Cerebellar cortex (tissue), 1 donor: ENCODE data around the gene ANO1.

Experiments used
- DNase-seq: peaks from one replicate; pipeline ENCODE4 v3.0.0-alpha.2; 2015; ENCODE audit warnings: low spot score

The ANO1 gene

GRCh38 chr11:70054004-70054403, 24.1 kb upstream of the ANO1 start:
- no peak for DNase-seq

- DNase-seq = no peak
Observed at GRCh38 chr11:70055444-70055843, 22.7 kb upstream of the ANO1 start.

GRCh38 chr11:70057080-70057479, 21.0 kb upstream of the ANO1 start:
- no peak for DNase-seq

- no peak for DNase-seq
Observed at GRCh38 chr11:70059971-70060370, 18.1 kb upstream of the ANO1 start.

GRCh38 chr11:70060611-70061293, 17.4 kb upstream of the ANO1 start:
- DNase-seq = no peak

- no peak for DNase-seq
Observed at GRCh38 chr11:70061734-70062133, 16.4 kb upstream of the ANO1 start.

- no peak for DNase-seq
Observed at GRCh38 chr11:70063121-70063520, 15.0 kb upstream of the ANO1 start.

GRCh38 chr11:70063555-70063954, 14.6 kb upstream of the ANO1 start:
- no peak for DNase-seq

- no peak for DNase-seq
Observed at GRCh38 chr11:70064008-70064725, 13.9 kb upstream of the ANO1 start.

GRCh38 chr11:70064726-70065317, 13.3 kb upstream of the ANO1 start:
- no peak for DNase-seq

GRCh38 chr11:70065318-70066135, 12.6 kb upstream of the ANO1 start:
- no peak for DNase-seq

- DNase-seq = no peak
Observed at GRCh38 chr11:70066136-70066520, 12.0 kb upstream of the ANO1 start.

- no peak for DNase-seq
Observed at GRCh38 chr11:70066628-70067027, 11.5 kb upstream of the ANO1 start.

- DNase-seq = no peak
Observed at GRCh38 chr11:70067036-70067435, 11.1 kb upstream of the ANO1 start.

- DNase-seq = no peak
Observed at GRCh38 chr11:70067591-70068341, 10.4 kb upstream of the ANO1 start.

- DNase-seq = no peak
Observed at GRCh38 chr11:70068345-70068744, 9.8 kb upstream of the ANO1 start.

GRCh38 chr11:70068950-70069349, 9.2 kb upstream of the ANO1 start:
- no peak for DNase-seq

- DNase-seq = no peak
Observed at GRCh38 chr11:70070706-70071105, 7.4 kb upstream of the ANO1 start.

- no peak for DNase-seq
Observed at GRCh38 chr11:70071996-70072395, 6.1 kb upstream of the ANO1 start.

- no peak for DNase-seq
Observed at GRCh38 chr11:70072461-70072860, 5.7 kb upstream of the ANO1 start.

- no peak for DNase-seq
Observed at GRCh38 chr11:70072861-70073755, 5.0 kb upstream of the ANO1 start.
